Karpas-422 (cell line): ENCODE results near the gene DLL3. TPM values are rescaled to one million over a fixed set of nuclear protein-coding genes. Genes with fewer than 3 reads are reported as not detected.

Source experiments
- total RNA-seq: library from RNA; depleted of rRNA; stranded (reverse); fragments of >200 nt; shearing (Covaris generic); gene quantifications from 2 replicates; pipeline ENCODE4 v1.2.3, GENCODE V29; 2014; ENCODE audit warnings: low replicate concordance; rRNA removed

DLL3 gene
- total RNA-seq, 1 experiment from 2014 or later: 2.6 TPM

Other genes starting within 250 kb of the DLL3 start
- gene IFNL2, start 230.6 kb upstream of the DLL3 start, total RNA-seq: not detected in 2 replicates
- gene IFNL1, start 202.5 kb upstream of the DLL3 start, total RNA-seq: not detected in 2 replicates
- gene LRFN1, start 178.1 kb upstream of the DLL3 start, total RNA-seq: not detected in 2 replicates
- not detected in 2 replicates for gene GMFG, start 162.9 kb upstream of the DLL3 start, total RNA-seq
- gene SAMD4B, start 156.5 kb upstream of the DLL3 start, total RNA-seq: 50.9 and 78.1 TPM in 2 replicates
- gene PAF1, start 107.8 kb upstream of the DLL3 start, total RNA-seq: 25.3 and 26.7 TPM in 2 replicates
- 18.1 and 18.6 TPM in 2 replicates for gene MED29, start 107.6 kb upstream of the DLL3 start, total RNA-seq
- 10.3 and 16.3 TPM in 2 replicates for gene ZFP36, start 92.1 kb upstream of the DLL3 start, total RNA-seq
- gene PLEKHG2, start 86.3 kb upstream of the DLL3 start, total RNA-seq: 19.0 and 22.2 TPM in 2 replicates
- 378 and 758 TPM in 2 replicates for gene RPS16, start 63.0 kb upstream of the DLL3 start, total RNA-seq
- 55.3 and 66.3 TPM in 2 replicates for gene SUPT5H, start 53.4 kb upstream of the DLL3 start, total RNA-seq
- 61.2 and 101 TPM in 2 replicates for gene TIMM50, start 18.1 kb upstream of the DLL3 start, total RNA-seq
- not detected in 2 replicates for gene SELENOV, start 16.2 kb downstream of the DLL3 start, total RNA-seq
- 4.2 and 6.5 TPM in 2 replicates for gene EID2B, start 33.9 kb downstream of the DLL3 start, total RNA-seq
- gene EID2, start 41.2 kb downstream of the DLL3 start, total RNA-seq: 5.9 and 11.1 TPM in 2 replicates
- not detected in 2 replicates for gene LGALS13, start 103.6 kb downstream of the DLL3 start, total RNA-seq
- not detected in 2 replicates for gene LGALS16, start 157.0 kb downstream of the DLL3 start, total RNA-seq
- gene LGALS14, start 205.5 kb downstream of the DLL3 start, total RNA-seq: 3.7 and 6.1 TPM in 2 replicates
- not detected in 2 replicates for gene CLC, start 239.1 kb downstream of the DLL3 start, total RNA-seq